Nucleus accumbens (tissue), 56 donors: ENCODE data around the gene TMEM222.
A peak's percentile ranks its signal among the peaks of the same experiment; 100 is the strongest.

ENCODE experiments used
- DNase-seq, 56 donors: peaks; one replicate each; lab custom pipeline; 2025; lab: John Stamatoyannopoulos, UW

The TMEM222 gene

GRCh38 chr1:27303509-27303908 lies 18.5 kb upstream of the TMEM222 start:
- no peak for DNase-seq

DNA sequence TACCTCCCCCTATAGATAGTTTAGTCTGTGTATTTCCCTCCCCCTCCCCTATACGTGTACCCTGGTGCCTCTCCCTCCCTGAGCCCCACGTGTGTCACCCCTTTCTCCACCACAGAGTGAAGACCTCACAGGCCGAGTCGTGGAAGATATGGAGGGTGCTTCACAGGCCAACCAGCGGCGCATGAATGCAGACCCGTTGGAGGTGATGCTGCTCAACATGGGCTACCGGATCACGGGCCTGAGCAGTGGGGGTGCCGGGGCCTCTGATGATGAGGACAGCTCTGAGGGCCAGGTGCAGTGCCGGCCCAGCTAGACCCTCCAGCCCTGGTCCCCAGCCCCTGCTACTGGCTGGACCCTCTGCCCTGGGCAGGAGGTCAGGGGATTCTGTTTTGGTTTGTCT lies 15.9 kb upstream of the TMEM222 start:
- no peak for DNase-seq

DNA sequence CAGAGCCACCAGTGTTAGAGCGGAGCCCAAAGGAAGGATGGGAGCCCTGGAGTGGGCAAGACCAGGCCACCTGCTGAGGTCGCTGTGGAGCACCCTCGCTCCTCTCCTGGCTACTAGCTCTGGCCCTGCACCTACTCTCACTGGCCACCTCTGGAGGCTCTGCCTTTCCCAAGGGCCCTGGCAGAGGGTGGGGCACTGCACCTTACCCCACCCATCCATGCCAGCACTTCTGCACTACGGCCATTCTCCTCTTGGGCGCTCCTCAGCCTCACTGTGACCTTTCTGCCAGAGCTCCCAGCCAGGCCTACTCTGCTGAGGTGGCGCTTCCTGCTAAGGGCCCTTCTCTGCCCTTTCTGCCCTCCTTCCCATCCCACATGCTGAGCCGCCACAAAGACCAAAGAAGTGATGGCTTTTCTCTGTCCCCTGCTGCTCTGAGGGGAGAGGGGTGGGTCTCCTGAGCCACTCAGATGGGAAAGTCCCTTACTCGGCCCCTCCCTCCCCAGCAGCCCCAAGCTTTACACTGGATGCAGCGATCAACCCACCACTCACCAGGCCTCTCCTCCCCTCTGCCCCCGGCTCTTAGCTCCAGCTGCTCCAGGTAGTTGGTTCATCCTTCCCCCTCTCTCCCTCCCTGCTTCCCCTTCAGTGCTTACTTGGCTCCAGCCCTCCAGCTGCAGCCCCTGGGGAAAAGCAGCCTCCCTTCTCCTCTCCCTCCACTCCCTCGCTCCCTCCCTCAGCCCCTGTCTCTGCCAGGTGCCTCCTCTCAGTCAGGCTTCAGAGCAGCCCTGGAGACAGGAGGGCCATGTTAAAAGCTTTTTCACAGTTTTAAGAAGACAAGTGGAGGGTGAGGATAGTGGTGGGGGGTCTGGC lies 14.8 kb upstream of the TMEM222 start:
- no peak for DNase-seq

- DNase-seq: no peak
Observed at GRCh38 chr1:27307874-27308598, 13.9 kb upstream of the TMEM222 start.

GRCh38 chr1:27314169-27314568 lies 7.8 kb upstream of the TMEM222 start:
- no peak for DNase-seq

- no peak for DNase-seq
Observed at GRCh38 chr1:27314737-27315136, 7.2 kb upstream of the TMEM222 start.

DNA sequence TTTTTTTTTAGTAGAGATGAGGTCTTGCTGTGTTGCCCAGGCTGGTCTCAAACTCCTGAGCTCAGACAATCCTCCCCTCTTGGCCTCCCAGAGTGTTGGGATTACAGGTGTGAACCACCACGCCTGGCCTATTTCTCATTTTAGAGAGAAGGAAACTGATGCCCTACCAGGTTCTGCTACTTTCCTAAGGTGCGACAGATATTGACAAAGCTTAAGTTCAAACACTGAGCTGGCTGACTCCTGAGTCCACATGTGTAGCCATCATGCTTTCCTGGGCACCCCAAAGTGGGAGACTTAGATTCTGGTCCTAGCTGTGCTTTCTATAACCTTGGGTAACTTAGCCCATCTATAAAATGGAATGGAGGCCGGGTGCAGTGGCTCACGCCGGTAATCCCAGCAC lies 5.1 kb upstream of the TMEM222 start:
- no peak for DNase-seq

GRCh38 chr1:27318136-27318535 lies 3.8 kb upstream of the TMEM222 start:
- DNase-seq: no peak

DNA sequence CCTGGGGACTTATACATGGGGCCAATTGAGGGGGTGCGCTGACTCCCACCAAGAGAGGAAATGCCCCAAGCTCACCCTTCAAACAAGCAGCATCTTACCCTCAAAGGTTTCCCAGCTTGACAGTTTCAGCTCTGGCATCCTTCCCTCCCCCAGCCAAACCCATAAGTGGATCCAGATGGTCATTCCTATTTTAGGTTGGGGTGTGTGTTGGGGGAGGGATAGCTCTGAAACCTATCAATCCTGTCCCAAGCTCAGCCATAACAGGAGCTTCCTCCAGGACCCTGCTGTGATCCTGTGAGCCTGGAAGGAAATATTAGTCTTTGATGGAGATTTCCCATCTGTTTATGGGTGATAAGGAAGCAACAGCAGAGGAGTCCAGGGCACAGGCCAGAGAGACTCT lies 3.4 kb upstream of the TMEM222 start:
- DNase-seq: no peak

DNA sequence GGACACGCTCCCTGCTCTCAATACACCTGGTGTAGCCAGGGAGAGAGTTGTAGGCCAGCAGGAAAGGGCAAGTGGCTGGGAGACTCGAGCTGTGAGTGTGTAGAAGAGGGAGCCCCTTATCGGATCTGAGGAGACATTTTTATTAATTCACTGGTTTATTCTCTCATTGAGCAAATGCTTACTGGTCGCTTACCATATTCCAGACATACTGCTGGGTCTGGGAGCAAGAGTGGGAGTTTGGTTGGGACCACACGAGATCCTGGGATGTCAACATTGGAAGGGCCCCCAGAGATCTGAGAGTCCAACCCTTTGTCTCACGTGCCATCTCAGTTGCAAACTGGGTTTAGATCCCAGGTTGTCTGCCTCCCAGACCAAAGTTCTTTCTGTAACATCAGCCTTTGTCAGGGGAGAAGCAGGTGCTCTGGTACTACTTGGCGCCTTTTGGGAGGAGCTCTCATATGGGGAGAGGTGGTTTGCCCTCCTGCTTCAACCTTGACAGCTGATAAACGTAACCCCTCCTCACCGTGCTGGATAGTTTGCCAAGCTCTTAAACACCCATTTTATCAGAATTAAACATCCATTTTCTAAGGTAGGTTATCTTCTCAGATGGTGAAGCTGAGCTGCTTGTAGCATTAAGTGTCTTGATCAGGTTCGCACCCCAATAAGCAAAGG lies 742 bp downstream of the TMEM222 start:
- peak in 1 of 56 donors; percentile 44 for DNase-seq

- no peak for DNase-seq
Observed at GRCh38 chr1:27325286-27325685, 3.3 kb downstream of the TMEM222 start.

DNA sequence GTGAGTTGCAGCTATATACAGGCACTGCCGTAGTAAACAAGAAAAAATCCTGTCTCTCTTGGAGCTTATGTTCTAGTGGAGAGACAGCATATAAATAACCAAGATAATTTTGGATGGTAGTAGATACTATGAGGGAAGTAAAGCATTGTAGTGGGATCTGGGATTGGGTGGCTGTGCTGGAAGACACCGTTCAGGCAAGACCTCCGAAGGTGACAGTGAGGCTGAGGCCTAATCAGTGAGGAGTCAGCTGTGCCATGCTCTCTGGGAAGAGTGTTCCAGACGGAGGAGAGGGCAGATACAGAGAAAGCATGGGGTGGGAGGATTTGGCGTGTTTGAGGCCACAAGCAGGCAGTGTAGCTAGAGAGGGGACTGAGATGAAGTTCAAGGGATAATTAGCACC lies 6.0 kb downstream of the TMEM222 start:
- no peak for DNase-seq

- DNase-seq: no peak
Observed at GRCh38 chr1:27330786-27331185, 8.8 kb downstream of the TMEM222 start.

DNA sequence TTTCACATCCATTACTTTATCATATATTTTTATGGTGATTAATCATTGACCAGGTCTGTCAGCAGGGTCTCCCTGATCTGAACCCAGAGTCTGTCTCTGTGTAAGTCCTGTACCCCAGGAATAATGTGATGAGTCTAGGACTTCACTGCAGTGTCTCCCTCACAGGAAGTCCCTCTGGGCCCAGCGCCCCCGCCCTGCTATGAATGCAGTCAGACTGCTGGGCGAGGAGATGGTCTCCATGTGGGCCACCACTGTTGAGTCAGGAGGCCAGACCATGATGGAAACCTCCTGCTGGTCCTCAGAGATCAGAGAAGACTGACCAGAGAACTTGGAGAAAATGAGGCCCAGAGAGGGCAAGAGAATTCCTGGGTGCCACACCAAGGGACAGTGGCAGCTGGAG lies 9.5 kb downstream of the TMEM222 start:
- DNase-seq: no peak

GRCh38 chr1:27331922-27332321 lies 10.0 kb downstream of the TMEM222 start:
- no peak for DNase-seq

GRCh38 chr1:27332536-27333281 lies 10.7 kb downstream of the TMEM222 start:
- DNase-seq: peak in 13 of 56 donors; percentile 3 to 52 (median 13)

DNA sequence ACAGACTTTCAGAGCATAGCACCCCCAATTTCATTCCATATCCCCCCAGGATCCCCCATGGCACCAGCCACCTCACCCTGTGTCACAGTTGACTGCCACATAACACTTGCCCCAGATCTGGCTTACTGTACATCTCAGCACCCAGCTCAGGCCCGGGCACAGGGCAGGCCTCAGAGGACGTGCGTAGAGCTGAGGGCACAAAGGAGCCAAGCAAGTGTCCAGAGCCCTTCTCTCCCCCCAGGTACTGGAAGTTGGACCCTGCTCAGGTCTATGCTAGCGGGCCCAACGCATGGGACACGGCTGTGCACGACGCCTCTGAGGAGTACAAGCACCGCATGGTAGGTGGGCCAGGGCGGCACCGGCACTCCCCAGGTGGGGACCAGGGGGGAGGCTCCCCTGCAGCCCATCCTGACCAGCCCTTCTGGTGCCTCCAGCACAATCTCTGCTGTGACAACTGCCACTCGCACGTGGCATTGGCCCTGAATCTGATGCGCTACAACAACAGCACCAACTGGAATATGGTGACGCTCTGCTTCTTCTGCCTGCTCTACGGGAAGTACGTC lies 11.8 kb downstream of the TMEM222 start:
- no peak for DNase-seq

- no peak for DNase-seq
Observed at GRCh38 chr1:27335506-27336422, 13.8 kb downstream of the TMEM222 start.

- DNase-seq: no peak
Observed at GRCh38 chr1:27336756-27337155, 14.8 kb downstream of the TMEM222 start.
